K562 (cell line): ENCODE results near the gene PRKAR1B. TPM values are rescaled to one million over a fixed set of nuclear protein-coding genes. Genes with fewer than 3 reads are reported as not detected.
A peak's percentile ranks its signal among the peaks of the same experiment; 100 is the strongest.

ENCODE experiments used
- EZH2 ChIP-seq: IDR thresholded peaks from 2 replicates; pipeline ENCODE4 v1.6.1; 2012; ENCODE audit warnings: low read depth, mild to moderate bottlenecking, inconsistent platforms, low read length, borderline replicate concordance
- PCBP1 ChIP-seq: fragments of 200-400 bp; formaldehyde crosslinking; IDR thresholded peaks from 2 replicates; pipeline ENCODE4 v1.6.1; 2018; ENCODE audit warnings: mild to moderate bottlenecking, low read depth, low read length; ENCODE audit not compliant: poor library complexity, severe bottlenecking
- RCOR1 ChIP-seq, 2 experiments: IDR thresholded peaks; 2 replicates each; pipeline ENCODE4 v1.6.1; 2012; ENCODE audit warnings: low read depth in 2 of 2, low read length in 2 of 2, borderline replicate concordance in 1 of 2, improper control_type of control experiment in 1 of 2
- RREB1 ChIP-seq: fragments of 250-450 bp; sonication (Bioruptor Pico); IDR thresholded peaks from 2 replicates; pipeline ENCODE4 v1.4.0; 2020
- ZNF174 ChIP-seq: fragments of 250-450 bp; sonication (Bioruptor Pico); IDR thresholded peaks from 2 replicates; pipeline ENCODE4 v1.4.0; 2020; ENCODE audit warnings: mild to moderate bottlenecking
- ZNF609 ChIP-seq: sonication (generic); formaldehyde crosslinking; IDR thresholded peaks from 2 replicates; pipeline ENCODE4 v1.8.1; 2023; ENCODE audit warnings: missing genetic modification reagents, mild to moderate bottlenecking, borderline replicate concordance
- polyA plus RNA-seq, 8 experiments: library from polyadenylated mRNA; depleted of rRNA in 4 of 8; stranded (reverse) in 5 of 8; unstranded in 3 of 8; fragments of >200 nt; fragmentation: Nextera tagmentation in 2 of 8; fragmentation: Illumina TruSeq in 1 of 8; extraction: Ambion mirVana in 2 of 8; extraction: Trizol in 1 of 8; gene quantifications; 2 replicates each; pipeline versions ENCODE4 v1.2.1 to v1.2.3, GENCODE V29; 2011 to 2014; ENCODE audit warnings: inconsistent platforms in 1 of 8, missing spikeins in 1 of 8
- total RNA-seq, 7 experiments: library from RNA; depleted of rRNA in 6 of 7; stranded (reverse); fragments of >200 nt in 6 of 7; fragmentation: Illumina TruSeq in 2 of 7; extraction: Trizol in 2 of 7; gene quantifications; 2 replicates each; pipeline versions ENCODE4 v1.2.1 to v1.2.3, GENCODE V29; 2011 to 2021; ENCODE audit warnings: low replicate concordance in 1 of 7

PRKAR1B gene
- total and polyA plus RNA-seq, 9 of the 15 experiments (the other 6 are each of a cell fraction or from before 2014, with no cell fraction given) = 0.99 to 30.5 (median 12.7) TPM

- peak; percentile 43 for TF ChIP-seq PCBP1
- TF ChIP-seq RREB1 (CRISPR knock-in tag) = peak; percentile 52; the same call in 1 of the 2 replicates
- 0 out of 4 replicates have a peak, but pooled peaks of 1 of the 2 experiments have one; percentile 59 for TF ChIP-seq RCOR1 (IDR thresholded peaks at IDR 0.05; ENCODE audit: borderline replicate concordance in 1 of 2, low read depth in 2 of 2, low read length in 2 of 2)
- no peak for TF ChIP-seq ZNF174 (CRISPR knock-in tag)
- no peak for TF ChIP-seq EZH2
- TF ChIP-seq ZNF609 = peak; percentile 30
Observed at GRCh38 chr7:604001-604883, 122.8 kb downstream of the PRKAR1B start (continued).
